Measurements from ENCODE around the gene TMEM184B. TPM values are rescaled to one million over a fixed set of nuclear protein-coding genes. Genes with fewer than 3 reads are reported as not detected.

TMEM184B gene
- polyA plus RNA-seq, 2 donors: 10.8 to 14.4 TPM

DNA sequence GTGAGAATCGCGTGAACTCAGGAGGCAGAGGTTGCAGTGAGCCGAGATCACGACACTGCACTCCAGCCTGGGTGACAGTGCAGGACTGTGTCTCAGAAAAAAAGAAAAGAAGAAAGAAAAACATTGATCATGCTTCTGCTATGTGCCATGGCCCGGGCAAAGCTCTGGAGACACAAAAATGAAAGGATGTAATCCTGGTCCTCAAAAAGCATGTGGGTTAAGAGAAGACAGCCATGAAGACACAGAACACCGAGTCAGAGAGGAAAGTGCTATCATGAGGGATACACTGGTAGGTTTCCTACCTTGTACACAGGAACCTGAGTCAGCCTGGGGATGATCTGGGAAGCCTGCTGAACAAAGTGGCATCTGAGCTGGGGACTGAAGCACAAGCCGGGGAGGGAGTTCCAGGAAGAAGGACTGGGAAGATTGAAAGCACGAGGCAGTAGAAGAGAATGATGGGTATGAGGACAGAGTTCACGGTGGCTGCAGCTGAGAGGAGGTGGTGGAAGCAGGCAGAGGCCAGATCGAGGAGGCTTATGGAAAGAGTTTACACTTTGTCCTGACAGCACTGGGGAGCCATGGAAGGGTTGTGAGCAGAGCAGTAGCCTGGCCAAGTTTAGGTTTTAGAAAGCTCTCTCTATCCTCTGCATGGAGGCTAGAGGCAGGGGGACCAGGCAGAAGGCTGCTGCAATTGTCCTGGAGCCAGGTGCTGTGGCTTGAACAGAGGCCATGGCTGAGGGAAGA lies 80.9 kb downstream of the TMEM184B start:
- Histone ChIP-seq H3K36me3 (ENCODE audit: control insufficient read depth in 2 of 2, insufficient read depth in 2 of 2, low read length in 1 of 2) (no peaks in the 10 kb centered on the region), H3K9me3 (ENCODE audit: control insufficient read depth in 2 of 2, insufficient read depth in 1 of 2, low read depth in 1 of 2, low read length in 1 of 2) (no peaks in the 10 kb centered on the region), H3K27me3 (ENCODE audit: control insufficient read depth in 1 of 2, insufficient read depth in 2 of 2, low read length in 2 of 2) (no peaks in the 10 kb centered on the region), H3K4me1 (ENCODE audit: control insufficient read depth in 2 of 2, insufficient read depth in 2 of 2, low read length in 1 of 2) (peaks cover 0 to 3% of the 10 kb centered on the region in 2 donors), H3K27ac (ENCODE audit: low read depth in 2 of 2, low read length in 1 of 2) (no peak overlapping the region), H3K4me3 (ENCODE audit: low read depth in 1 of 2, low read length in 2 of 2) (no peak overlapping the region)
- WGBS, 2 donors: 83 to 84% methylated on average over 10 of the region's 10 CpGs

DNA sequence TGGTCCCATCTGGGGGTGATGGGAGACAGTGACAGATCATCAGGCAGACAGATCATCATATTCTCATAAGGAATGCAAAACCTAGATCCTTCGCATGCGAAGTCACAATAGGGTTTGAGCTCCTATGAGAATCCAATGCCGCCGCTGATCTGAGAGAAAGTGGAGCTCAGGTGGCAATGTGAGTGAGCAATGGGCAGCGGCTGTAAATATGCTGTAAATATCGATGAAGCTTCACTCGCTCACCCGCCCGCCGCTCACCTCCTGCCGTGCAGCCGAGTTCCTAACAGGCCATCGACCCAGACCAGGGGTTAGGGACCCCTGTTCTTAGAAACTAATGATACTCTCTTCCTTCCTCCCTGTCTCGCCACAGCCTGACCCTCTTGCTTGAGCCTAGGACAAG lies 81.8 kb downstream of the TMEM184B start:
- H3K36me3 ChIP-seq (ENCODE audit: control insufficient read depth in 2 of 2, insufficient read depth in 2 of 2, low read length in 1 of 2): no peaks in the 10 kb centered on the region
- H3K27me3 ChIP-seq (ENCODE audit: control insufficient read depth in 1 of 2, insufficient read depth in 2 of 2, low read length in 2 of 2): no peaks in the 10 kb centered on the region
- no peaks in the 10 kb centered on the region for H3K9me3 ChIP-seq (ENCODE audit: control insufficient read depth in 2 of 2, insufficient read depth in 1 of 2, low read depth in 1 of 2, low read length in 1 of 2)
- peaks cover 0 to 3% of the 10 kb centered on the region in 2 donors for H3K4me1 ChIP-seq (ENCODE audit: control insufficient read depth in 2 of 2, insufficient read depth in 2 of 2, low read length in 1 of 2)
- no peak overlapping the region for H3K27ac ChIP-seq (ENCODE audit: low read depth in 2 of 2, low read length in 1 of 2)
- WGBS, 2 donors: 90 to 92% methylated on average over 14 of the region's 14 CpGs
- H3K4me3 ChIP-seq (ENCODE audit: low read depth in 1 of 2, low read length in 2 of 2): no peak overlapping the region

DNA sequence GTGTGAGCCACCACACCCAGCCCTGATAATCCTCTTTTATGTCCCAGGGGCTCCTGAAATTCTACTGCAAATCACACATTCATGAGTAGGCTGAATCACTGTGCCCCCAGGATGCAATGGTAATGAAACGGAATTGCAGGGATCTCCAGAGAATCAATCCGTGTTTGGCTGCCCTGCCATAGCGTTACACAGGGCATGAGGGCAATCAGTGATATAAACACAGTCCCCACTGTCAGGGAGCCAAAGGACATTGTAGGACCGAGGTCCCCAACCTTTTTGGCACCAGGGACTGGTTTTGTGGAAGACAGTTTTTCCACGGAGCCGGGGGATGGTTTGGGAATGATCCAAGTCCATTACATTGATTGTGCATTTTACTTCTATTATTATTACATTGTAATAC lies 82.2 kb downstream of the TMEM184B start:
- Histone ChIP-seq H3K9me3 (ENCODE audit: control insufficient read depth in 2 of 2, insufficient read depth in 1 of 2, low read depth in 1 of 2, low read length in 1 of 2) (no peaks in the 10 kb centered on the region), H3K36me3 (ENCODE audit: control insufficient read depth in 2 of 2, insufficient read depth in 2 of 2, low read length in 1 of 2) (no peaks in the 10 kb centered on the region), H3K27ac (ENCODE audit: low read depth in 2 of 2, low read length in 1 of 2) (no peak overlapping the region), H3K4me1 (ENCODE audit: control insufficient read depth in 2 of 2, insufficient read depth in 2 of 2, low read length in 1 of 2) (peaks cover 0 to 3% of the 10 kb centered on the region in 2 donors), H3K27me3 (ENCODE audit: control insufficient read depth in 1 of 2, insufficient read depth in 2 of 2, low read length in 2 of 2) (no peaks in the 10 kb centered on the region), H3K4me3 (ENCODE audit: low read depth in 1 of 2, low read length in 2 of 2) (no peak overlapping the region)
- 64 to 72% methylated on average over 6 of the region's 6 CpGs for WGBS, 2 donors

DNA sequence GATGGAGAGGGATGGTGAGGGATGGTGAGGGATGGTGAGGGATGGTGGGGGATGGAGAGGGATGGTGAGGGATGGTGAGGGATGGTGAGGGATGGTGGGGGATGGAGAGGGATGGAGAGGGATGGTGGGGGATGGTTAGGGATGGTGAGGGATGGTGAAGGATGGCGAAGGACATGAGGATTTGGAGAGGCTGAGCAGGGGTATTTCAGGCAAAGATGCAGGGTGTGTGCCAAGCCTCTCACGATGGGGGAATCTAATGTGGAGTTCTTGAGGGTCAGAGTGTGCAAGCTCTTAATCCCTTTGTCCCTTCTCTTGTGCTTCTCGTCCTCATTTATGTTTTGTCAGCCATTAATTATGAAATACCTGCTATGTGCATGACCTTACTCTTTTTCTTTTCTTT lies 83.7 kb downstream of the TMEM184B start:
- H3K27me3 ChIP-seq (ENCODE audit: control insufficient read depth in 1 of 2, insufficient read depth in 2 of 2, low read length in 2 of 2): no peaks in the 10 kb centered on the region
- no peaks in the 10 kb centered on the region for H3K9me3 ChIP-seq (ENCODE audit: control insufficient read depth in 2 of 2, insufficient read depth in 1 of 2, low read depth in 1 of 2, low read length in 1 of 2)
- no peak overlapping the region for H3K27ac ChIP-seq (ENCODE audit: low read depth in 2 of 2, low read length in 1 of 2)
- peaks cover 0 to 3% of the 10 kb centered on the region in 2 donors for H3K4me1 ChIP-seq (ENCODE audit: control insufficient read depth in 2 of 2, insufficient read depth in 2 of 2, low read length in 1 of 2)
- H3K36me3 ChIP-seq (ENCODE audit: control insufficient read depth in 2 of 2, insufficient read depth in 2 of 2, low read length in 1 of 2): no peaks in the 10 kb centered on the region
- WGBS, 2 donors: 72 to 82% methylated on average over 3 of the region's 3 CpGs
- no peak overlapping the region for H3K4me3 ChIP-seq (ENCODE audit: low read depth in 1 of 2, low read length in 2 of 2)

DNA sequence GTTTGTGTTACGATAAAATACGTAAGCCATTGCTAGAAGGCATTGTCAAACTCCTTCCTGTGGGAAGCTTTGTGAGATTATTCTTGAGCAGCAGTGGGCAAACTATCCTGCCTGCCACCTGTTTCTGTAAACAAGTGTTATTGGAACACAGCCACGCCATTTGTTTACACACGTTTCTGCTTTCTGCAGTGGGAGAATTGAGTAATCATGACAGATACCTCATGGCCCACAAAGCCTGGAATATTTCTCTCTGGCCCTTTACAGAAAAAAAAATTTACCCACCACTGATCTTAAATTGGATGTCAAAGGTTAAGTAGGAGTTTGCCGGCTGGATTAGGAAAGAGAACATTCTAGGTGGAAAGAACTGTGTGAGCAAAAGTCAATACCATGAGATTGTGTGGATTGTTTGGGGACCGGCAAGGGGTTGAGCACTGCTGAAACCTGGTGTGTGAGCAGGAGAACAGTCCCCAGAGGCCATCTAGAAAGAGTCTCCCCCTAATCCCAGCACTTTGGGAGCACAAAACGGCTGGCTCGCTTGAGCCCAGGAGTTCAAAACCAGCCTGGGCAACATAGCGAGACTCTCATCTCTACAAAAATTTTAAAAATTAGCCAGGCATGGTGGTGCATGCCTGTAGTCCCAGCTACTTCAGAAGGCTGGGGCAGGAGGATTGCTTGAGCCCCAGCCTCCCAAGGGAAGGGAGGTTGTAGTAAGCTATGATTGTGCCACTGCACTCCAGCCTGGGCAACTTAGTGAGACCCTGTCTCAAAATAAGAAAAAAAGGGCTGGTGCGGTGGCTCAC lies 85.2 kb downstream of the TMEM184B start:
- WGBS, 2 donors: 50 to 55% methylated on average over 10 of the region's 10 CpGs
- Histone ChIP-seq H3K4me3 (ENCODE audit: low read depth in 1 of 2, low read length in 2 of 2) (no peak overlapping the region), H3K4me1 (ENCODE audit: control insufficient read depth in 2 of 2, insufficient read depth in 2 of 2, low read length in 1 of 2) (peaks cover 0 to 3% of the 10 kb centered on the region in 2 donors), H3K27ac (ENCODE audit: low read depth in 2 of 2, low read length in 1 of 2) (no peak overlapping the region), H3K36me3 (ENCODE audit: control insufficient read depth in 2 of 2, insufficient read depth in 2 of 2, low read length in 1 of 2) (no peaks in the 10 kb centered on the region), H3K27me3 (ENCODE audit: control insufficient read depth in 1 of 2, insufficient read depth in 2 of 2, low read length in 2 of 2) (no peaks in the 10 kb centered on the region), H3K9me3 (ENCODE audit: control insufficient read depth in 2 of 2, insufficient read depth in 1 of 2, low read depth in 1 of 2, low read length in 1 of 2) (no peaks in the 10 kb centered on the region)

DNA sequence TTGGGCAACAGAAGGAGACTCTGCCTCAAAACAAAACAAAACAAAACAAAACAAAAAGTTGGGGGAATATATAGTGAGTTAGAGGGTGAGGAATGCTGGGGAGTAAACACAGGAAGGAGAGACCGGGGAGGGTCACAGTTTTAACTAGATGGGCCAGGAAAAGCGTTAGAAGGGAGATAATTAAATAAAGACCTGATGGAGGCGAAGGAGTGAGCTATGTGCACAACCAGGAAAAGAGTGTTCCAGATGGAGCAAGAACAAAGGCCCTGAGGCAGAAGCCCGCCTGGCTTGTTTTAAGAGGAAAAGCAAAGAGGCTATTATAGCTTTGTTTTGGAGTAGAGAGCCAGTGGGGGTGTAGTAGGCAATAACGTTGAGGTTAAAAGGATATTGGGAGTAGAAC lies 86.4 kb downstream of the TMEM184B start:
- Histone ChIP-seq H3K4me1 (ENCODE audit: control insufficient read depth in 2 of 2, insufficient read depth in 2 of 2, low read length in 1 of 2) (peaks cover 0 to 3% of the 10 kb centered on the region in 2 donors), H3K27me3 (ENCODE audit: control insufficient read depth in 1 of 2, insufficient read depth in 2 of 2, low read length in 2 of 2) (no peaks in the 10 kb centered on the region), H3K9me3 (ENCODE audit: control insufficient read depth in 2 of 2, insufficient read depth in 1 of 2, low read depth in 1 of 2, low read length in 1 of 2) (no peaks in the 10 kb centered on the region), H3K4me3 (ENCODE audit: low read depth in 1 of 2, low read length in 2 of 2) (no peak overlapping the region), H3K36me3 (ENCODE audit: control insufficient read depth in 2 of 2, insufficient read depth in 2 of 2, low read length in 1 of 2) (no peaks in the 10 kb centered on the region), H3K27ac (ENCODE audit: low read depth in 2 of 2, low read length in 1 of 2) (no peak overlapping the region)
- WGBS, 2 donors: 51 to 61% methylated on average over 5 of the region's 5 CpGs

DNA sequence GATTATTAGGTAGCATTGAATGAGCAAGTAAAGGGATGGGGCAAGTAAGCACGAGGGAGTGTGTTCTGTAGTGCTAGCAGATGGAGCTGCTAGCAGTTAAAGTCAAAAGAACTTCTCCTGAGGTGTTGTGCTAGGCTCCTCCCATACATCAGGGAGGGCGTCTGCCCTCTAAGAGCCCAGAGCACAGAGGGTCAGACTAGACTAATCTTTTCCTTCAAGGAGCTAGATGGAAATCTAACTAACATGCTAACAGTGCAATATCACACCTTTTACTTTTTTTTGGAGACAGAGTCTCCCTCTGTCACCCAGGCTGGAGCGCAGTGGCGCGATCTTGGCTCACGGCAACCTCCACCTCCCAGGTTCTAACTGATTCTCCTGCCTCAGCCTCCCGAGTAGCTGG lies 88.0 kb downstream of the TMEM184B start:
- 78 to 80% methylated on average over 7 of the region's 7 CpGs for WGBS, 2 donors
- Histone ChIP-seq H3K27me3 (ENCODE audit: control insufficient read depth in 1 of 2, insufficient read depth in 2 of 2, low read length in 2 of 2) (no peaks in the 10 kb centered on the region), H3K36me3 (ENCODE audit: control insufficient read depth in 2 of 2, insufficient read depth in 2 of 2, low read length in 1 of 2) (no peaks in the 10 kb centered on the region), H3K4me1 (ENCODE audit: control insufficient read depth in 2 of 2, insufficient read depth in 2 of 2, low read length in 1 of 2) (peaks cover 0 to 3% of the 10 kb centered on the region in 2 donors), H3K27ac (ENCODE audit: low read depth in 2 of 2, low read length in 1 of 2) (no peak overlapping the region), H3K9me3 (ENCODE audit: control insufficient read depth in 2 of 2, insufficient read depth in 1 of 2, low read depth in 1 of 2, low read length in 1 of 2) (no peaks in the 10 kb centered on the region), H3K4me3 (ENCODE audit: low read depth in 1 of 2, low read length in 2 of 2) (no peak overlapping the region)

DNA sequence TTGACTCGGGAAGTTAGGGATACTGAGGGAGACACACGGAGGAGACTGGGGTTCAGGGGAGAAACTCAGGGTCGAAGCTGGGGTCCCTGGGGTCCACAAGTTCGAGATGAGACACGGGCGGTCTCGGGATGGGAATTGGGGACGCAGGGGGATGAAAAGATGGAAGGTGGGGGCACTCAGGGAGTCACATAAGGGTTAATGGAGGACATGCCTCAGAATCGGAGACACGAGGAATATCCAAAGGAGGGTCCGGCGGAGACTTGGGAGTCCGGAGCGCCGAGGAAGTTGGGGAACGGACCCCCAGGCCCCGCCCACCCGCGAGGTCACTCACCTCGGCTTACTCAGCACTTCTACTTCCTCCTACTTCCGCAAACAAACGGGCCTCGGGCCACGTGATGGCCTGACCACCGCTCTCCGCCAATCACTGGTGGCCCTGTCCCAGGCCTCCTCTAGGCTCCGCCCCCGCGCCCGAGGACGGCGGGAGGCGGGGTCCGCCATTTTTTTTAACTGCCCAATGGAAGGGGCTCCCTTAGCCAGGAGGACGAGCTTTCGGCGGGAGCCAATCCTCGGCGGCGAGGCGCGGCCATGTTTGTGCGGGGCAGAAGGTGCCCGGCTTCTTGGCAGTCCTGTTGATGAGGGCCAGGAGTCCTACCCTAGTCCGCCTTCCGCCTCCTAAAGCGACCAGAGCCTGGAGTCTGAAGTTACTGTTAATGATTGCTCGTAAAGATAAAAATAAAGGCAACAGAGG lies 91.2 kb downstream of the TMEM184B start, which contains the start of gene PLA2G6:
Gene PLA2G6, minus strand, starts transcription at position 378 of the 748 bp plus-strand sequence. CDS start 12,404 bp downstream, outside the sequence.
- H3K4me1 ChIP-seq (ENCODE audit: control insufficient read depth in 2 of 2, insufficient read depth in 2 of 2, low read length in 1 of 2): no peaks in the 10 kb centered on the region
- WGBS, 2 donors: 1% methylated on average over 47 to 48 of the region's 48 CpGs
- H3K27ac ChIP-seq (ENCODE audit: low read depth in 2 of 2, low read length in 1 of 2): peak within 1 kb of the TSS; percentile 92 to 100

DNA sequence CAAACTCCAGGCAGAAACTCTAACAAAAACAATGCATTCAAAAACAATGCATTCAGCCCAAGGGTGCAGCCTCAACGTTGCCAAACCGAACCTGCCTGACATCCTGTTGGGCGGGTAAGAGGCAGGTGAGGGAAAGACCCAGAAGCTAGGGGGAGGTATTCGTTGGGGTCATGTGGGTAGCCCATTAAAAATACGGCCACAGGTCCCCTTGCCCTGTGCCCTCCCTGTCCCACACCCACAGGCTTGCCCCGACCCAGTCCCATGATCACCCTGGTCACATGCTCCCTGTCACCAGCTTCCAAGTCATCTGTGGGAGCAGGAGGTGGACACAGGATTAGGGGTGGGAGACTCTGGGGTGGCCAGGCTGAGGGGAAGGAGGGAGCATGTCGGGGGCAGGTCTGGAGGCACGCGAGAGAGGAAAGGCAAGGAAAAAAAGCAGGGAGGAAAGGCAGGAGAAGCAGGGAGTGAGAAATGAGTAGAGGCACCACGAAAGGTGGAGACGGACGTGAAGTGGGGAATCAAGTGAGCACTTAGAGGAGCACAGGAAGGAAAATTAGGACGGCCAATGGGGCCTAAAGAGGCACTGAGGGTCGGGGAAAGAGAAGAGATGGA lies 91.9 kb downstream of the TMEM184B start:
- no peaks in the 10 kb centered on the region for H3K9me3 ChIP-seq (ENCODE audit: control insufficient read depth in 2 of 2, insufficient read depth in 1 of 2, low read depth in 1 of 2, low read length in 1 of 2)
- H3K27me3 ChIP-seq (ENCODE audit: control insufficient read depth in 1 of 2, insufficient read depth in 2 of 2, low read length in 2 of 2): no peaks in the 10 kb centered on the region
- H3K4me3 ChIP-seq (ENCODE audit: low read depth in 1 of 2, low read length in 2 of 2): peak overlapping the region; percentile 52 to 54
- no peaks in the 10 kb centered on the region for H3K36me3 ChIP-seq (ENCODE audit: control insufficient read depth in 2 of 2, insufficient read depth in 2 of 2, low read length in 1 of 2)
- WGBS, 2 donors: 6 to 7% methylated on average over 14 of the region's 14 CpGs
- peak overlapping the region; percentile 92 to 100 for H3K27ac ChIP-seq (ENCODE audit: low read depth in 2 of 2, low read length in 1 of 2)
- H3K4me1 ChIP-seq (ENCODE audit: control insufficient read depth in 2 of 2, insufficient read depth in 2 of 2, low read length in 1 of 2): peaks cover 2 to 4% of the 10 kb centered on the region in 2 donors

More for the DNA sequence above, 91.2 kb downstream of the TMEM184B start, which contains the start of gene PLA2G6:
- Histone ChIP-seq H3K36me3 (ENCODE audit: control insufficient read depth in 2 of 2, insufficient read depth in 2 of 2, low read length in 1 of 2) (no peaks in the 10 kb centered on the region), H3K4me3 (ENCODE audit: low read depth in 1 of 2, low read length in 2 of 2) (peak within 1 kb of the TSS; percentile 52 to 54), H3K27me3 (ENCODE audit: control insufficient read depth in 1 of 2, insufficient read depth in 2 of 2, low read length in 2 of 2) (no peaks in the 10 kb centered on the region), H3K9me3 (ENCODE audit: control insufficient read depth in 2 of 2, insufficient read depth in 1 of 2, low read depth in 1 of 2, low read length in 1 of 2) (no peaks in the 10 kb centered on the region)

Data from esophagus (tissue), 2 donors.